ENCODE measurements around the gene SEMA4D. TPM values are rescaled to one million over a fixed set of nuclear protein-coding genes. Genes with fewer than 3 reads are reported as not detected.

The SEMA4D gene
- total RNA-seq, 3 donors from 2014 or later, result 20.9 to 26.9 (median 23.1) TPM

DNA sequence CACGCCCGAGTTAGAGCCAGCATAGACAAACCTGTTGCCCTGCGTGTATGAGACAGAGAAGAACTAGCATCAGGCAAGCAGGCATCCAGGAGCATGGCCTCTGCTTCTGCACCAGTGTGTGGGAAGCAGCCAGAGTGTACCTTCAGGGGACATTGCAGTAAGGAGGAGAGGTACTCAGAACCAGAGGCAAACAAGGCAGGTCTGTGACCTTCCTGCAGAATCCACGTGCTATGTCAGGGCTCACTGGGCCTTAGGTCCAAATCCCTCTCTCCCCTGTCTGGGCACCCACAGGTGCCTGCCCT is 116.7 kb downstream of the SEMA4D start:
- ATAC-seq (no peak), DNase-seq (no peak)
- Histone ChIP-seq H3K9me3 (no peaks in the 10 kb centered on the region), H3K36me3 (ENCODE audit: low read depth) (no peaks in the 10 kb centered on the region), H3K4me1 (ENCODE audit: low read depth) (no peaks in the 10 kb centered on the region), H3K4me3 (no peak overlapping the region)
- TF ChIP-seq, protein P1, sequence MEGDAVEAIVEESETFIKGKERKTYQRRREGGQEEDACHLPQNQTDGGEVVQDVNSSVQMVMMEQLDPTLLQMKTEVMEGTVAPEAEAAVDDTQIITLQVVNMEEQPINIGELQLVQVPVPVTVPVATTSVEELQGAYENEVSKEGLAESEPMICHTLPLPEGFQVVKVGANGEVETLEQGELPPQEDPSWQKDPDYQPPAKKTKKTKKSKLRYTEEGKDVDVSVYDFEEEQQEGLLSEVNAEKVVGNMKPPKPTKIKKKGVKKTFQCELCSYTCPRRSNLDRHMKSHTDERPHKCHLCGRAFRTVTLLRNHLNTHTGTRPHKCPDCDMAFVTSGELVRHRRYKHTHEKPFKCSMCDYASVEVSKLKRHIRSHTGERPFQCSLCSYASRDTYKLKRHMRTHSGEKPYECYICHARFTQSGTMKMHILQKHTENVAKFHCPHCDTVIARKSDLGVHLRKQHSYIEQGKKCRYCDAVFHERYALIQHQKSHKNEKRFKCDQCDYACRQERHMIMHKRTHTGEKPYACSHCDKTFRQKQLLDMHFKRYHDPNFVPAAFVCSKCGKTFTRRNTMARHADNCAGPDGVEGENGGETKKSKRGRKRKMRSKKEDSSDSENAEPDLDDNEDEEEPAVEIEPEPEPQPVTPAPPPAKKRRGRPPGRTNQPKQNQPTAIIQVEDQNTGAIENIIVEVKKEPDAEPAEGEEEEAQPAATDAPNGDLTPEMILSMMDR (IDR thresholded peaks at IDR 0.05), result no peak
- intact Hi-C loops (cut with DNase I, micrococcal nuclease), result no loop called here

DNA sequence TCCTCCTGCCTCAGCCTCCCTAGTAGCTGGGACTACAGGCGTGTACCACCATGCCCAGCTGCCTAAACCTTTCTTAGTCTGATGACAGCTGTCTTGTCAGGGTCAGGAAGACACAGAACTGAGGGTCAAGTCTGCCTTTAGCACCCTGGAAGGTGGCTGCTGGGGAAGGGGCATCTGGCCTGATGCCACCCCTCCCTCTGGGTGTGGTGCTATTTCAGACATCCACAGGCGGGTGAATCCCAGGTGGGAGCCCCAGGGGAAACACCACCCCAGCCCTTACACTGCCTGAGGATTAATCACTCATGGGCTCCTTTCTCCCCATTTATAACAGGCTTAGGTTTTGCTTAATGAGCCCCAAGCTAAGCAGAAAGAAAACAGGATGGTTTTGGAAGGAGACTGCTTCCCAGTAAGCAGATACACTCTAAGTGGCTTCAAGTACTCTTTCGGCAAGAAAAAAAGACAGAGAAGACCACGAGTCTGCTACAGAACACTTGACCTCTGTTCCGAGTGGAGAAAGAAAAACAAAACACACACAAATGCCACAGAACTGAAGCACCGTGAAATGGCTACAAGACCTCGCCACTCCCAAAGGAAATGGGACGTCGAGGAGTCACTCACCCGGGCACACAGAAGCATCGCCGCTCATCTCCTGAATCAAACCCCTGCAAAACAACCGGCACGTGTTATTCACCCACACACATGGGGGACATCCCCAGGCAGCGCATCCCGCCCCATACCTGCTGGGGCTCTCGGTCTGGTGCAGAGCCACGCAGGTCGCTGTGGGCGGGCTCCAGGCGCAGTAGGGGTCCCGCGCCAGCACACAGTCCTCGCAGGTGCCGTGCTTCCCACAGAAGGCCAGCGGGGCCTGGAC is 117.2 kb downstream of the SEMA4D start:
- Histone ChIP-seq H3K4me3 (no peak overlapping the region), H3K36me3 (ENCODE audit: low read depth) (no peaks in the 10 kb centered on the region), H3K4me1 (ENCODE audit: low read depth) (peaks cover 2% of the 10 kb centered on the region), H3K9me3 (no peaks in the 10 kb centered on the region)
- intact Hi-C loops (cut with DNase I, micrococcal nuclease), result no loop called here
- ATAC-seq (no peak), DNase-seq (no peak)
- TF ChIP-seq, protein P1 (IDR thresholded peaks at IDR 0.05), result no peak

DNA sequence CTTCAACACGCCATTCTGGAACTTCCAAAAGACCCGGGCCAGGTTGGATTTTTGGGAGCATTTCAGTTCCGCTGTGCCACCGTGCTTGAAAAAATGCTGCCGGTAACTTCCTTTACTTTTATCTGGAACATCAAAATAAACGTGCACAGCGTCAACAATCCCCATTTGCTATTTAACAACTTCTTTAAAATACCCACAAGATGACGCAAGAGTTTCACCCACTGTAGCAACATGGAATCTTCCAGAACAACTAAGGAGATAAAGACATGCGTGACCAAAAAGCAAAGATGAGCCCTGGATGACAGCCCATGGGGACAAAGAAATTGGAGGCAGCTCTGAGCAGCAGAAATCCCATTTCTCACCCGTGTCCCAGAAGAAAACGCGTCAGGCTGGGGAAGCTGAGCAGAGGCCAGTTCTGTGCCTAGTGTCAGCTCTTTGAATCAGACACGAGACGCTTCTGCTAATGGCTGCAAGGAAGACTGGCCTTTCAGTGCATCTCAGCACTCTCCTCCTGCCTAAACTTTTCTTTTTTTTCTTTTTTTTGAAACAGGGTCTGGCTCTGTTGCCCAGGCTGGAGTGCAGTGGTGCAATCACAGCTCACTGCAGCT is 118.3 kb downstream of the SEMA4D start:
- Histone ChIP-seq H3K9me3 (no peaks in the 10 kb centered on the region), H3K4me3 (no peak overlapping the region), H3K4me1 (ENCODE audit: low read depth) (peaks cover 4% of the 10 kb centered on the region), H3K36me3 (ENCODE audit: low read depth) (no peaks in the 10 kb centered on the region)
- intact Hi-C loops (cut with DNase I, micrococcal nuclease), result no loop called here
- ATAC-seq, result no peak
- DNase-seq, result no peak
- TF ChIP-seq, protein P1 (IDR thresholded peaks at IDR 0.05), result no peak

DNA sequence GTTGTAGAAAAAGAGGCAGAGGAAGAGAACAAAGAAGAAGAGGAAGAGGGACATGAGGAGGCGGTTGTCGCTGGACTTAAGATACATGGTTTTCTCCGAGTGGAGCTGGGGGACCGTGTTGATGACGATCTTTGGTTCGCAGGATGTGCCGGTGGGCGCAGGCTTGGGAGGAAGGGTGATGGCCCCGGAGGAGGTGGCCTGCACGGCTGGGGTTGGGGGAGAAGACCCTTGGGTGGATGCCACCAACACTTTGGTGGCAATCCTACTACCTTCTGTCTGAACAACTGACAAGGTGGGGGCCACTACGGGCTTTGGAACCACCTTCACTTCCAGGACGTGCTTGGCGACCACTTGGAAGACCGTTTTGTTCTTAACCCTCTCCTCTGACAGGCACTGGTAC is 118.9 kb downstream of the SEMA4D start:
- Histone ChIP-seq H3K4me1 (ENCODE audit: low read depth) (peaks cover 4% of the 10 kb centered on the region), H3K36me3 (ENCODE audit: low read depth) (no peaks in the 10 kb centered on the region), H3K9me3 (no peaks in the 10 kb centered on the region), H3K4me3 (no peak overlapping the region)
- DNase-seq (no peak), ATAC-seq (no peak)
- intact Hi-C loops (cut with DNase I, micrococcal nuclease), result no loop called here
- TF ChIP-seq, protein P1 (IDR thresholded peaks at IDR 0.05), result no peak

DNA sequence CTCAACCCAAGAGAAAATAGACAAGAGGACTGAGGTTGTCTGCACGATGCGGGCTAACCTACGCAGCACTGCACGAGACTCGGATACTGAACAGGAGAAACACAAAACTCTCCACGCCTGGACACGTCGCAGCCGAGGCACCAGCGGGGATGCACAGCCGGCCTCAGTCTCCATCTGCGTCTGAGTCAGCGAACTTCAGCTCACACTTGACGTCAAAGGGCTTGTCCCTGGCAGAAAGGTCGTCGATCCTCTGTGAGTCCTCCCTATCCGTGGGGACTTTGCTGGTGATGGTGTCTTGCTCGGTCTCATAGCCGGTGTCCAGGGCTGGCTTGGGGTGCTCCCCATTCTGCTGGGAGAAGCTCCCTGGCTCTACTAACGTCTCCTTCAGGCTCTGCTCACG is 119.4 kb downstream of the SEMA4D start:
- Histone ChIP-seq H3K36me3 (ENCODE audit: low read depth) (no peaks in the 10 kb centered on the region), H3K9me3 (no peaks in the 10 kb centered on the region), H3K4me1 (ENCODE audit: low read depth) (peaks cover 4% of the 10 kb centered on the region), H3K4me3 (no peak overlapping the region)
- ATAC-seq, result no peak
- intact Hi-C loops (cut with DNase I, micrococcal nuclease), result no loop called here
- DNase-seq, result no peak
- TF ChIP-seq, protein P1 (IDR thresholded peaks at IDR 0.05), result no peak

Data from mucosa of descending colon (tissue), 3 donors.